Ishikawa (cell line): ENCODE measurements around the gene USH1G.

Experiments
- CEBPB ChIP-seq: IDR thresholded peaks from 2 replicates; pipeline ENCODE4 v1.6.1; 2012
- EGR1 ChIP-seq: IDR thresholded peaks from 2 replicates; pipeline ENCODE4 v1.6.1; 2012
- EP300 ChIP-seq: IDR thresholded peaks from 2 replicates; pipeline ENCODE4 v1.6.1; 2012; ENCODE audit warnings: borderline replicate concordance
- FOXM1 ChIP-seq: IDR thresholded peaks from 2 replicates; pipeline ENCODE4 v1.6.1; 2012; ENCODE audit warnings: low read depth, borderline replicate concordance
- NFIC ChIP-seq: IDR thresholded peaks from 2 replicates; pipeline ENCODE4 v1.6.1; 2012
- RAD21 ChIP-seq: IDR thresholded peaks from 2 replicates; pipeline ENCODE4 v1.6.1; 2012; ENCODE audit warnings: low read depth
- TAF1 ChIP-seq: IDR thresholded peaks from 2 replicates; pipeline ENCODE4 v1.6.1; 2012; ENCODE audit warnings: low read depth, mild to moderate bottlenecking
- TCF12 ChIP-seq: IDR thresholded peaks from 2 replicates; pipeline ENCODE4 v1.6.1; 2012; ENCODE audit warnings: low read depth
- TEAD4 ChIP-seq: IDR thresholded peaks from 2 replicates; pipeline ENCODE4 v1.6.1; 2012
- YY1 ChIP-seq: IDR thresholded peaks from 2 replicates; pipeline ENCODE4 v1.6.1; 2012; ENCODE audit warnings: low read depth
- ZBTB7A ChIP-seq: IDR thresholded peaks from 2 replicates; pipeline ENCODE4 v1.6.1; 2012; ENCODE audit warnings: low read depth
- TF ChIP-seq, protein P1 (sequence below): IDR thresholded peaks from 2 replicates; pipeline ENCODE4 v1.6.1; 2012; ENCODE audit warnings: low read depth, mild to moderate bottlenecking
- TF ChIP-seq, protein P2 (sequence below): IDR thresholded peaks from 2 replicates; pipeline ENCODE4 v1.6.1; 2012
- TF ChIP-seq, protein P3 (sequence below): IDR thresholded peaks from 2 replicates; pipeline ENCODE4 v1.6.1; 2012

DNA sequence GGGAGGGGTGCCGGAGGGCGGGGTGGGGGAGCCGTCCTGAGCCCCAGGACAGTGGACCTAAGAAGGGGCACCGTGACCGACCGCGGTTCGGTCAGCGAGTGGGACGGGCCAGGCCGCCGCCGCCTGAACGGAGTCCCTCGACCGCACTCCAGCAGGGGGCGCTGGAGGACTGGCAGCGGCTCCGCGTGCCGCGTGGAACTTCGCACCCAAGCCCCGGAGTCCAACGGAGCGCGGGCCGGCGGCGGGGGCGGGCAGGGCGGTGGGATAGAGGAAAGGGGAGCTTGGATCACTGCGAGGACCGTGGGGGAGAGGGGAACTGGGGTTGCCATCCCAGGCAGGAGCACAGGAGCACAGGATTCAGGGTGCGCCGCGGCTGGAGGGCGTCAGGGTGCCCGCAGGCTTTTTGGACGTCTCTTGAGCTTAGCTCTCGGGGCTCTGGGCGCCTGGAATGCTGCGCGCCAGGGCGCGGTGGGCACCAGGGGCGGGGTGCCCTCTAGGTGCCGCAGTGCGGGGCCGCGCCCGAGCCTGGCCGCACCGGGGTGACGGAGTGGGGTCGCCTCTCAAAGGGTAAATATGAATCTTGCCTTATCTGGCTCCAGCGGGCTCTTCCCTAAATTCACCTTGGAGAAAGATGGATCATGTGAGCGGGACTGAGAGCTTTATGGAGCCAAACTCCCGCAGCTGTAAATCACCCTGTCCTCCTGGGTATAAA, 639 bp upstream of the USH1G start:
- TF ChIP-seq EP300: no peak
- no peak for TF ChIP-seq TAF1
- peak; percentile 40; the same call in 1 of the 2 replicates for TF ChIP-seq ZBTB7A
- TF ChIP-seq, protein P1, sequence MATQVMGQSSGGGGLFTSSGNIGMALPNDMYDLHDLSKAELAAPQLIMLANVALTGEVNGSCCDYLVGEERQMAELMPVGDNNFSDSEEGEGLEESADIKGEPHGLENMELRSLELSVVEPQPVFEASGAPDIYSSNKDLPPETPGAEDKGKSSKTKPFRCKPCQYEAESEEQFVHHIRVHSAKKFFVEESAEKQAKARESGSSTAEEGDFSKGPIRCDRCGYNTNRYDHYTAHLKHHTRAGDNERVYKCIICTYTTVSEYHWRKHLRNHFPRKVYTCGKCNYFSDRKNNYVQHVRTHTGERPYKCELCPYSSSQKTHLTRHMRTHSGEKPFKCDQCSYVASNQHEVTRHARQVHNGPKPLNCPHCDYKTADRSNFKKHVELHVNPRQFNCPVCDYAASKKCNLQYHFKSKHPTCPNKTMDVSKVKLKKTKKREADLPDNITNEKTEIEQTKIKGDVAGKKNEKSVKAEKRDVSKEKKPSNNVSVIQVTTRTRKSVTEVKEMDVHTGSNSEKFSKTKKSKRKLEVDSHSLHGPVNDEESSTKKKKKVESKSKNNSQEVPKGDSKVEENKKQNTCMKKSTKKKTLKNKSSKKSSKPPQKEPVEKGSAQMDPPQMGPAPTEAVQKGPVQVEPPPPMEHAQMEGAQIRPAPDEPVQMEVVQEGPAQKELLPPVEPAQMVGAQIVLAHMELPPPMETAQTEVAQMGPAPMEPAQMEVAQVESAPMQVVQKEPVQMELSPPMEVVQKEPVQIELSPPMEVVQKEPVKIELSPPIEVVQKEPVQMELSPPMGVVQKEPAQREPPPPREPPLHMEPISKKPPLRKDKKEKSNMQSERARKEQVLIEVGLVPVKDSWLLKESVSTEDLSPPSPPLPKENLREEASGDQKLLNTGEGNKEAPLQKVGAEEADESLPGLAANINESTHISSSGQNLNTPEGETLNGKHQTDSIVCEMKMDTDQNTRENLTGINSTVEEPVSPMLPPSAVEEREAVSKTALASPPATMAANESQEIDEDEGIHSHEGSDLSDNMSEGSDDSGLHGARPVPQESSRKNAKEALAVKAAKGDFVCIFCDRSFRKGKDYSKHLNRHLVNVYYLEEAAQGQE: no peak
- TF ChIP-seq, protein P2, sequence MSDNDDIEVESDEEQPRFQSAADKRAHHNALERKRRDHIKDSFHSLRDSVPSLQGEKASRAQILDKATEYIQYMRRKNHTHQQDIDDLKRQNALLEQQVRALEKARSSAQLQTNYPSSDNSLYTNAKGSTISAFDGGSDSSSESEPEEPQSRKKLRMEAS: peak; percentile 99
- no peak for TF ChIP-seq TCF12
- TF ChIP-seq CEBPB: no peak
- no peak for TF ChIP-seq FOXM1
- TF ChIP-seq, protein P3, sequence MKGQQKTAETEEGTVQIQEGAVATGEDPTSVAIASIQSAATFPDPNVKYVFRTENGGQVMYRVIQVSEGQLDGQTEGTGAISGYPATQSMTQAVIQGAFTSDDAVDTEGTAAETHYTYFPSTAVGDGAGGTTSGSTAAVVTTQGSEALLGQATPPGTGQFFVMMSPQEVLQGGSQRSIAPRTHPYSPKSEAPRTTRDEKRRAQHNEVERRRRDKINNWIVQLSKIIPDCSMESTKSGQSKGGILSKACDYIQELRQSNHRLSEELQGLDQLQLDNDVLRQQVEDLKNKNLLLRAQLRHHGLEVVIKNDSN: no peak
- no peak for TF ChIP-seq TEAD4
- no peak for TF ChIP-seq YY1
- TF ChIP-seq NFIC: no peak
- TF ChIP-seq EGR1: no peak
- peak; percentile 91 for TF ChIP-seq RAD21
